CD14-positive monocyte (primary cell): ENCODE data around the gene RPS15. TPM values are rescaled to one million over a fixed set of nuclear protein-coding genes. Genes with fewer than 3 reads are reported as not detected.
A peak's percentile ranks its signal among the peaks of the same experiment; 100 is the strongest.

Source experiments
- DNase-seq, 3 donors: peaks; one replicate each; pipeline ENCODE4 v3.0.0-alpha.2; 2011 to 2022
- H2AFZ ChIP-seq: 2 replicates; pipeline ENCODE4 v1.6.0; 2012; ENCODE audit warnings: mild to moderate bottlenecking, low read depth, low read length, inconsistent platforms; ENCODE audit not compliant: insufficient read depth, poor library complexity, severe bottlenecking
- H3K27ac ChIP-seq, 2 donors: 1 replicate in 1 of 2; 2 replicates in 1 of 2; pipeline ENCODE4 v1.5.1; 2012 to 2013; ENCODE audit warnings: low read length in 2 of 2, control low read depth in 1 of 2, inconsistent platforms in 1 of 2, low read depth in 1 of 2, mild to moderate bottlenecking in 1 of 2
- H3K27me3 ChIP-seq, 2 donors: one replicate each; pipeline versions ENCODE4 v1.6.0 to v1.6.1; 2011 to 2013; ENCODE audit warnings: low read length in 2 of 2; ENCODE audit not compliant: control insufficient read depth in 2 of 2, insufficient read depth in 2 of 2
- H3K36me3 ChIP-seq, 2 donors: replicated peaks in 1 of 2; 1 replicate in 1 of 2; 2 replicates in 1 of 2; pipeline versions ENCODE4 v1.5.1 to v1.6.1; 2012 to 2013; ENCODE audit warnings: low read length in 2 of 2, control low read depth in 1 of 2, inconsistent platforms in 1 of 2, mild to moderate bottlenecking in 1 of 2; ENCODE audit not compliant: insufficient read depth in 2 of 2, control insufficient read depth in 1 of 2
- H3K4me1 ChIP-seq, 2 donors: 1 replicate in 1 of 2; 2 replicates in 1 of 2; pipeline versions ENCODE4 v1.5.1 to v1.6.1; 2012 to 2013; ENCODE audit warnings: low read length in 2 of 2, control low read depth in 1 of 2, inconsistent platforms in 1 of 2, mild to moderate bottlenecking in 1 of 2, moderate library complexity in 1 of 2; ENCODE audit not compliant: insufficient read depth in 2 of 2, control insufficient read depth in 1 of 2
- H3K4me2 ChIP-seq: replicated peaks from 2 replicates; pipeline ENCODE3; 2012; ENCODE audit warnings: low read length, moderate library complexity, mild to moderate bottlenecking; ENCODE audit not compliant: poor library complexity, severe bottlenecking; ENCODE audit errors: extremely low read depth
- H3K4me3 ChIP-seq, 3 experiments: fragments of 200-600 bp in 1 of 3; sonication (generic) in 1 of 3; replicated peaks in 1 of 3; 1 replicate in 2 of 3; 2 replicates in 1 of 3; pipeline ENCODE4 v1.5.1; 2011 to 2013; ENCODE audit warnings: low read length in 3 of 3, mild to moderate bottlenecking in 3 of 3, control low read depth in 2 of 3, low read depth in 2 of 3, inconsistent platforms in 1 of 3, moderate library complexity in 1 of 3
- H3K79me2 ChIP-seq: 2 replicates; pipeline ENCODE4 v1.6.0; 2012; ENCODE audit warnings: mild to moderate bottlenecking, control low read depth, inconsistent platforms, low read length, moderate library complexity; ENCODE audit not compliant: insufficient read depth
- H3K9ac ChIP-seq: 2 replicates; pipeline ENCODE4 v1.6.0; 2017; ENCODE audit warnings: low read length, mild to moderate bottlenecking; ENCODE audit not compliant: insufficient read depth, poor library complexity, severe bottlenecking
- H3K9me3 ChIP-seq, 2 donors: replicated peaks in 1 of 2; 1 replicate in 1 of 2; 2 replicates in 1 of 2; pipeline versions ENCODE4 v1.5.1 to v1.6.1; 2012 to 2013; ENCODE audit warnings: low read length in 2 of 2, control low read depth in 1 of 2; ENCODE audit not compliant: control insufficient read depth in 1 of 2, insufficient read depth in 1 of 2
- H4K20me1 ChIP-seq: 2 replicates; pipeline ENCODE4 v1.6.0; 2012; ENCODE audit warnings: mild to moderate bottlenecking, low read length, control low read depth, moderate library complexity; ENCODE audit not compliant: insufficient read depth
- H3K27ac Mint-ChIP-seq, 7 donors: one replicate each; pipeline ENCODE4 v1.8.0; 2020; ENCODE audit warnings: mild to moderate bottlenecking in 7 of 7, mixed read lengths in 7 of 7, moderate library complexity in 6 of 7, inconsistent platforms in 2 of 7
- H3K27me3 Mint-ChIP-seq, 3 donors: one replicate each; pipeline ENCODE4 v1.8.0; 2021 to 2022; ENCODE audit warnings: low read depth in 3 of 3, mild to moderate bottlenecking in 3 of 3, mixed read lengths in 3 of 3, moderate library complexity in 3 of 3, inconsistent platforms in 1 of 3
- H3K36me3 Mint-ChIP-seq, 2 donors: one replicate each; pipeline ENCODE4 v1.8.0; 2020; ENCODE audit warnings: mixed read lengths in 2 of 2, inconsistent platforms in 1 of 2, mild to moderate bottlenecking in 1 of 2
- H3K4me1 Mint-ChIP-seq: one replicate; pipeline ENCODE4 v1.8.0; 2020; ENCODE audit warnings: mild to moderate bottlenecking, mixed read lengths
- H3K4me3 Mint-ChIP-seq, 2 donors: one replicate each; pipeline ENCODE4 v1.8.0; 2020; ENCODE audit warnings: mild to moderate bottlenecking in 2 of 2, mixed read lengths in 2 of 2, moderate library complexity in 1 of 2
- H3K9me3 Mint-ChIP-seq, 7 donors: one replicate each; pipeline ENCODE4 v1.8.0; 2020 to 2022; ENCODE audit warnings: mixed read lengths in 7 of 7, mild to moderate bottlenecking in 6 of 7, moderate library complexity in 6 of 7, inconsistent platforms in 2 of 7
- CTCF ChIP-seq: fragments of 200-600 bp; IDR thresholded peaks from one replicate; pipeline ENCODE4 v1.8.0; 2022; ENCODE audit warnings: antibody characterized with exemption, mild to moderate bottlenecking
- WGBS: methylation state at CpG from one replicate; pipeline ENCODE4 v1.1.5; 2013; ENCODE audit warnings: missing lambda C conversion rate; ENCODE audit not compliant: insufficient coverage; 5-methylcytosine and 5-hydroxymethylcytosine counted together
- intact Hi-C, 2 donors: fragments of 100-400 bp; cut with micrococcal nuclease; formaldehyde crosslinking; loops; one replicate each; pipeline versions ENCODE4 v1.15.0 to v1.15.1; 2023
- polyA plus RNA-seq, 3 donors: library from polyadenylated mRNA; depleted of rRNA in 1 of 3; unstranded in 2 of 3; stranded (reverse) in 1 of 3; fragments of 300-500 nt in 2 of 3; fragments of >200 nt in 1 of 3; fragmentation: Illumina TruSeq in 2 of 3; gene quantifications; 1 replicate in 2 of 3; 2 replicates in 1 of 3; pipeline ENCODE4 v1.2.3, GENCODE V29; 2012 to 2021

The RPS15 gene
- polyA plus RNA-seq, 3 donors, result 1,318 to 3,451 (median 1,526) TPM

GRCh38 chr19:1389033-1389940 is 48.9 kb upstream of the RPS15 start:
- H3K79me2 ChIP-seq, result peaks cover 22% of the 10 kb centered on the region
- intact Hi-C loops, result no loop called here
- no peak overlapping the region for H3K4me2 ChIP-seq
- no peaks in the 10 kb centered on the region for H3K27me3 ChIP-seq
- no peaks in the 10 kb centered on the region for H3K27me3 Mint-ChIP-seq
- H3K4me3 Mint-ChIP-seq, result no peak overlapping the region
- no peak overlapping the region for H3K9ac ChIP-seq
- no peaks in the 10 kb centered on the region for H3K9me3 ChIP-seq
- peaks cover 0 to 2% (median 0%) of the 10 kb centered on the region in 7 donors for H3K9me3 Mint-ChIP-seq
- DNase-seq, result no peak
- no peak overlapping the region for H3K27ac ChIP-seq
- no peak overlapping the region for H2AFZ ChIP-seq
- peaks cover 14% of the 10 kb centered on the region for H3K4me1 Mint-ChIP-seq
- peaks cover 8 to 10% of the 10 kb centered on the region in 2 donors for H3K4me1 ChIP-seq
- peaks cover 5% of the 10 kb centered on the region for H4K20me1 ChIP-seq
- no peak for TF ChIP-seq CTCF
- no peak overlapping the region for H3K4me3 ChIP-seq
- 95% methylated on average over 26 of the region's 39 CpGs for WGBS
- no peak overlapping the region for H3K27ac Mint-ChIP-seq
- H3K36me3 Mint-ChIP-seq, result peaks cover 52 to 78% of the 10 kb centered on the region in 2 donors
- peaks cover 64 to 66% of the 10 kb centered on the region in 2 donors for H3K36me3 ChIP-seq

GRCh38 chr19:1390890-1391423 is 47.2 kb upstream of the RPS15 start:
- 95% methylated on average over 34 of the region's 42 CpGs for WGBS
- Mint-ChIP-seq H3K4me1 (peaks cover 3% of the 10 kb centered on the region), H3K4me3 (no peak overlapping the region), H3K27ac (peak overlapping the region in 1 of 7 donors; percentile 2), H3K9me3 (peaks cover 0 to 2% (median 0%) of the 10 kb centered on the region in 7 donors), H3K36me3 (peaks cover 54 to 81% of the 10 kb centered on the region in 2 donors), H3K27me3 (peaks cover 0 to under 1% (median 0%) of the 10 kb centered on the region in 3 donors)
- H3K4me3 ChIP-seq, result no peak overlapping the region
- no peak overlapping the region for H3K9ac ChIP-seq
- H3K36me3 ChIP-seq, result peaks cover 70 to 75% of the 10 kb centered on the region in 2 donors
- no peak overlapping the region for H2AFZ ChIP-seq
- intact Hi-C loops, result no loop called here
- TF ChIP-seq CTCF, result no peak
- no peak for DNase-seq
- H3K4me1 ChIP-seq, result peaks cover 0 to 3% of the 10 kb centered on the region in 2 donors
- no peak overlapping the region for H3K4me2 ChIP-seq
- no peak overlapping the region for H3K27ac ChIP-seq
- no peaks in the 10 kb centered on the region for H3K27me3 ChIP-seq
- H3K79me2 ChIP-seq, result peaks cover 7% of the 10 kb centered on the region
- peaks cover 5% of the 10 kb centered on the region for H4K20me1 ChIP-seq
- no peaks in the 10 kb centered on the region for H3K9me3 ChIP-seq
